A549 (cell line): Measurements from ENCODE around the gene CLIC4. TPM values are rescaled to one million over a fixed set of nuclear protein-coding genes. Genes with fewer than 3 reads are reported as not detected.
A peak's percentile ranks its signal among the peaks of the same experiment; 100 is the strongest.
"Not testable (repeated sequence)": the region's sequence is repeated elsewhere in the genome, so short reads cannot be mapped to it uniquely, and the experiment has no call there.

Source experiments
- ATAC-seq, 2 experiments: fragments of 200-7000 bp in 1 of 2; fragments of >200 bp in 1 of 2; cut with Nextera tagmentation in 1 of 2; cut with Tn5 transposase in 1 of 2; 3 replicates each; pipeline versions ENCODE4 v1.8.0 to v1.9.1; 2018 to 2020; ENCODE audit warnings: mild to moderate bottlenecking in 1 of 2, moderate library complexity in 1 of 2
- CTCF ChIA-PET: fragments of 300-600 bp; sonication (Branson Sonifier 250); formaldehyde crosslinking; extraction: SDS; loops from one replicate; lab custom pipeline; 2021; ENCODE audit warnings: antibody characterized with exemption, inconsistent platforms; lab: Yijun Ruan, JAX
- POLR2A ChIA-PET: fragments of 350-600 bp; formaldehyde crosslinking; extraction: SDS; loops from one replicate; lab custom pipeline; 2021; ENCODE audit warnings: antibody characterized with exemption, inconsistent platforms; lab: Yijun Ruan, JAX
- DNase-seq, 2 experiments: peaks; one replicate each; pipeline versions ENCODE4 v3.0.0 to v3.0.0-alpha.2; 2011 to 2016; ENCODE audit warnings: low read depth in 1 of 2, low spot score in 1 of 2
- FAIRE-seq: peaks from 2 replicates; lab custom pipeline; 2011; peaks lifted over from hg19 to GRCh38; lab: Jason Lieb, UNC
- H3K27ac ChIP-seq, 2 experiments: fragments of >200 bp; sonication (Bioruptor Twin); formaldehyde crosslinking; 3 replicates each; pipeline ENCODE4 v1.5.1; 2016 to 2017
- H3K4me1 ChIP-seq: fragments of >200 bp; sonication (Bioruptor Twin); formaldehyde crosslinking; 3 replicates; pipeline ENCODE4 v1.6.1; 2016
- H3K4me2 ChIP-seq: fragments of >200 bp; sonication (Bioruptor Twin); formaldehyde crosslinking; 3 replicates; pipeline ENCODE4 v1.6.1; 2016
- H3K4me3 ChIP-seq: fragments of >200 bp; sonication (Bioruptor Twin); formaldehyde crosslinking; 3 replicates; pipeline ENCODE4 v1.5.1; 2016
- H3K9me3 ChIP-seq: fragments of >200 bp; sonication (Bioruptor Twin); formaldehyde crosslinking; 3 replicates; pipeline ENCODE4 v1.6.1; 2016
- ATOH8 ChIP-seq: fragments of 250-450 bp; sonication (Bioruptor Pico); IDR thresholded peaks from 2 replicates; pipeline ENCODE4 v1.5.0; 2020; ENCODE audit warnings: low read depth, mild to moderate bottlenecking, moderate library complexity
- CEBPB ChIP-seq, 2 experiments: fragments of >200 bp in 1 of 2; sonication (Bioruptor Twin) in 1 of 2; formaldehyde crosslinking in 1 of 2; IDR thresholded peaks; 2 replicates each; pipeline ENCODE4 v1.6.1; 2012 to 2016
- CHD2 ChIP-seq: fragments of 150-350 bp; IDR thresholded peaks from 2 replicates; pipeline ENCODE4 v1.6.1; 2014; ENCODE audit warnings: low read length; ENCODE audit not compliant: partially characterized antibody
- CHD4 ChIP-seq: fragments of 200-600 bp; sonication (generic); IDR thresholded peaks from 2 replicates; pipeline ENCODE4 v1.6.1; 2016; ENCODE audit warnings: antibody characterized with exemption, mild to moderate bottlenecking, borderline replicate concordance
- EHF ChIP-seq: fragments of 250-450 bp; sonication (Bioruptor Pico); IDR thresholded peaks from 2 replicates; pipeline ENCODE4 v1.5.0; 2020; ENCODE audit warnings: mild to moderate bottlenecking
- ESRRA ChIP-seq: fragments of 150-350 bp; IDR thresholded peaks from 2 replicates; pipeline ENCODE4 v1.6.1; 2014; ENCODE audit warnings: mild to moderate bottlenecking, low read length, borderline replicate concordance
- FOSB ChIP-seq: fragments of 250-450 bp; sonication (Bioruptor Pico); IDR thresholded peaks from 2 replicates; pipeline ENCODE4 v1.5.0; 2020; ENCODE audit warnings: mild to moderate bottlenecking, moderate library complexity
- FOXS1 ChIP-seq: fragments of 250-450 bp; sonication (Bioruptor Pico); IDR thresholded peaks from 2 replicates; pipeline ENCODE4 v1.5.0; 2020; ENCODE audit warnings: mild to moderate bottlenecking, moderate library complexity
- JUN ChIP-seq, 2 experiments: fragments of >200 bp; sonication (Bioruptor Twin); formaldehyde crosslinking; IDR thresholded peaks; 2 replicates in 1 of 2; 3 replicates in 1 of 2; pipeline ENCODE4 v1.6.1; 2016 to 2017
- MAFK ChIP-seq: fragments of 450-650 bp; IDR thresholded peaks from 2 replicates; pipeline ENCODE4 v1.6.1; 2014; ENCODE audit not compliant: partially characterized antibody
- REST ChIP-seq: fragments of 200-600 bp; sonication (generic); IDR thresholded peaks from 2 replicates; pipeline ENCODE4 v1.6.1; 2016; ENCODE audit warnings: antibody characterized with exemption, mild to moderate bottlenecking, moderate library complexity
- SMC3 ChIP-seq: fragments of >200 bp; sonication (Bioruptor Twin); formaldehyde crosslinking; IDR thresholded peaks from 3 replicates; pipeline ENCODE4 v1.6.1; 2018; ENCODE audit warnings: inconsistent platforms
- TP53 ChIP-seq: fragments of 250-450 bp; sonication (Bioruptor Pico); IDR thresholded peaks from 2 replicates; pipeline ENCODE4 v1.5.0; 2021; ENCODE audit warnings: mild to moderate bottlenecking, moderate library complexity
- ZC3H11A ChIP-seq: fragments of 450-650 bp; IDR thresholded peaks from 2 replicates; pipeline ENCODE4 v1.6.1; 2014; ENCODE audit warnings: antibody characterized with exemption, mild to moderate bottlenecking
- whole genome bisulfite sequencing: methylation state at CpG from one replicate; pipeline ENCODE4 v1.1.6; 2017; ENCODE audit errors: missing lambda C conversion rate; 5-methylcytosine and 5-hydroxymethylcytosine counted together
- polyA plus RNA-seq, 4 experiments: library from polyadenylated mRNA; depleted of rRNA in 3 of 4; stranded (reverse); fragments of >200 nt; fragmentation: RNase III in 1 of 4; extraction: RNeasy Plus Mini Kit Qiagen cat#74134 plus additional on column Dnase treatment in 1 of 4; gene quantifications; 2 replicates in 3 of 4; 3 replicates in 1 of 4; pipeline ENCODE4 v1.2.3, GENCODE V29; 2011 to 2017

CLIC4 gene
- polyA plus RNA-seq, 2 of the 4 experiments (the other 2 are of a cell fraction) = 52.1 to 97.4 TPM

- H3K4me2 ChIP-seq, H3K4me3 ChIP-seq, H3K4me1 ChIP-seq, DNase-seq, FAIRE-seq, H3K9me3 ChIP-seq, H3K27ac ChIP-seq, ATAC-seq: not testable (repeated sequence)
- POLR2A ChIA-PET = interaction anchor here (0.9 kb wide), 1 partner anchor 48 kb away, joined by 3 read pairs; the partner anchor contains the start of gene CLIC4
- CTCF ChIA-PET = interaction anchor here (0.6 to 4.6 kb wide), 9 partner anchors 9 to 137 kb away, joined by 3 to 50 read pairs (median 4); partner anchors contain the start of gene CLIC4
- TF ChIP-seq MAFK = peak; percentile 52
- 75% methylated on average over 7 of the region's 7 CpGs for WGBS
Observed at GRCh38 chr1:24697453-24698001, 47.7 kb upstream of the CLIC4 start.

DNA sequence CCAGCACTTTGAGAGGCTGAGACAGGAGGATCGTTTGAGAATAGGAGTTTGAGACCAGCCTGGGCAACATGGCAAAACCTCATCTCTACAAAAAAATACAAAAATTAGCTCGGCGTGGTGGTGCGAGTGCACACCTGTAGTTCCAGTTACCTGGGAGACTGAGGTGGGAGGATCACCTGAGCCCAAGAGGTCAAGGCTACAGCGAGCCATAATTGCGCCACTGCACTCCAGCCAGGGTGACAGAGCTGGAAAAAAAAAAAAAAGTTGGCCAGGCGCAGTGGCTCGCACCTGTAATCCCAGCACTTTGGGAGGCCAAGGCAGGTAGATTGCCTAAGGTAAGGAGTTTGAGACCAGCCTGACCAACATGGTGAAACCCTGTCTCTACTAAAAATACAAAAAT lies 46.9 kb upstream of the CLIC4 start:
- WGBS = 80% methylated on average over 8 of the region's 8 CpGs
- H3K9me3 ChIP-seq, H3K4me3 ChIP-seq, POLR2A ChIA-PET, H3K27ac ChIP-seq, ATAC-seq, DNase-seq, FAIRE-seq, H3K4me1 ChIP-seq, H3K4me2 ChIP-seq: not testable (repeated sequence)
- CTCF ChIA-PET = interaction anchor here (0.8 to 4.6 kb wide), 4 partner anchors 10 to 132 kb away, joined by 3 to 50 read pairs (median 6); partner anchors contain the start of gene CLIC4

DNA sequence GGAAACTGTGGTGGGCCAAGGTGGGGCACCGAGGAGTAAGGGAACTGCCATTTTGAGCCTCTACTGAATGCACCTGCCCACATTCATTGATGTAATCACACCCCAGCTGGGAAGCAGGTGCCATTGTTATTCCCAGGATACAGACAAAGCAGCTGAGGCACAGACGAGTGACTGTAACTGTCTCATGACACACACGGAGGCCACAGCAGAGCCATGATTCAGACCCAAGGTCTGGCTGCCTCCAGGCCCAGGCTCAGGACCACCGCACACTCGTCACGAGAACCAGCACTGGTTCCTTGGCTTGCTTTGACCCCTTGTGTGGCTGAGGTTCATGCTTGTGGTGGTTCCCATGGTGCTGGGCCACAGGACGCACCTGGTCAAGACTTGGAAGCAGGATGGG lies 45.6 kb upstream of the CLIC4 start:
- 77% methylated on average over 4 of the region's 7 CpGs for WGBS
- peaks cover 5% of the 10 kb centered on the region; the same call in 2 of the 3 replicates for H3K4me1 ChIP-seq
- no peak for DNase-seq
- no peaks in the 10 kb centered on the region for H3K9me3 ChIP-seq
- no peak for TF ChIP-seq CHD4
- no peak for TF ChIP-seq REST
- TF ChIP-seq JUN (IDR thresholded peaks at IDR 0.05) = no peak
- no peak for TF ChIP-seq CHD2
- no peak for TF ChIP-seq ATOH8 (CRISPR knock-in tag)
- no peak for TF ChIP-seq TP53 (CRISPR knock-in tag)
- no peak for TF ChIP-seq FOSB (CRISPR knock-in tag)
- TF ChIP-seq, all 56 proteins: peak for 0
- H3K4me2 ChIP-seq = no peak overlapping the region
- CTCF ChIA-PET = interaction anchor here (0.8 to 4.6 kb wide), 3 partner anchors 11 to 210 kb away, joined by 3 to 50 read pairs (median 3); no protein-coding TSS in a partner anchor
- ATAC-seq (no peak; a peak in 1 of 6 replicates), FAIRE-seq (no peak)
- H3K27ac ChIP-seq = no peak overlapping the region
- H3K4me3 ChIP-seq = no peak overlapping the region
- POLR2A ChIA-PET = interaction anchor here (0.6 kb wide), 1 partner anchor 16 kb away, joined by 5 read pairs; no protein-coding TSS in a partner anchor

GRCh38 chr1:24702511-24703293 lies 42.5 kb upstream of the CLIC4 start:
- peak in 1 of 2 experiments; percentile 40 for DNase-seq
- ChIA-PET POLR2A (no interaction called here), CTCF (interaction anchor here (0.8 to 3.1 kb wide), 3 partner anchors 12 to 42 kb away, joined by 3 to 15 read pairs (median 3); partner anchors contain the start of gene CLIC4)
- no peak for TF ChIP-seq ESRRA
- no peak for TF ChIP-seq CEBPB (IDR thresholded peaks at IDR 0.05)
- no peak for TF ChIP-seq FOXS1 (CRISPR knock-in tag)
- TF ChIP-seq SMC3 = no peak
- TF ChIP-seq ZC3H11A = no peak
- TF ChIP-seq EHF (CRISPR knock-in tag) = no peak
- Histone ChIP-seq H3K27ac (peak overlapping the region in 1 of 2 experiments; percentile 64; a peak in 3 of 6 replicates), H3K4me1 (peaks cover 16% of the 10 kb centered on the region), H3K9me3 (no peaks in the 10 kb centered on the region), H3K4me2 (peak overlapping the region; percentile 17; the same call in 1 of the 3 replicates), H3K4me3 (no peak overlapping the region)
- no peak for FAIRE-seq
- 70% methylated on average over 8 of the region's 8 CpGs for WGBS
- no peak for ATAC-seq
